Measurements from ENCODE around the gene ZNF705A. TPM values are rescaled to one million over a fixed set of nuclear protein-coding genes. Genes with fewer than 3 reads are reported as not detected.
"Not testable (repeated sequence)": the region's sequence is repeated elsewhere in the genome, so short reads cannot be mapped to it uniquely, and the experiment has no call there.

Gene ZNF705A
- total RNA-seq, 8 experiments from 2014 or later = 0.17 to 0.85 TPM; not detected in 6

DNA sequence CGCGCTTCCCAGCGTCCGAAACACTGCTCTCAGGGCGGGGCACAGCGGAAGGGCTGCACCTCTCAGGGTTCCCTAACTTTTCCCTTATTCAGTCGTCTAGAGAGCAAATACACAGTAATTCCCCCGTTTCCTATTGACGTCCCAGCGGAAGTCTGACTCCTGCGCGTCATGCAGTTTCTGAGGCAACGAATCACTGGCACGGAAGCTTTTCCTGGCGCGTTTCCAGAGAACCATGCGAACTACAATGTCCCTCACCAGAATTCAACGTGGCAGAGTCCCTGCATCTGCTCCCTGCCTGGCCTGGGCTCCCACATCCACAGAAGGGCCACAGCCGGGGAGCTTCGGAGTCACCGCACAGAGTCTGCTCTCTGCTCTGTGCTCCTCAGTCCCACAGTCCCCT, 64.6 kb downstream of the ZNF705A start:
- not testable (repeated sequence) for H3K27ac ChIP-seq; H3K4me1 ChIP-seq (replicated peaks in 1 of 2); H3K4me3 ChIP-seq; ATAC-seq (replicated peaks in 6 of 8)
- in situ Hi-C loops (cut with MboI; ENCODE audit: low pct_unique_long_range_greater_than_20kb in 2 of 9, low sequenced_read_pairs in 9 of 9, unreplicated experiment in 9 of 9) = loop anchor here in 1 of 9 experiments (25.0 kb wide), 1 partner anchor 109 kb away; the partner anchor contains the start of gene CLEC4A
- WGBS, 10 experiments = 20 to 96% (median 82%) methylated on average over 1 to 12 of the region's 21 CpGs; no CpG with 5 or more reads in 4 of the 10 experiments

DNA sequence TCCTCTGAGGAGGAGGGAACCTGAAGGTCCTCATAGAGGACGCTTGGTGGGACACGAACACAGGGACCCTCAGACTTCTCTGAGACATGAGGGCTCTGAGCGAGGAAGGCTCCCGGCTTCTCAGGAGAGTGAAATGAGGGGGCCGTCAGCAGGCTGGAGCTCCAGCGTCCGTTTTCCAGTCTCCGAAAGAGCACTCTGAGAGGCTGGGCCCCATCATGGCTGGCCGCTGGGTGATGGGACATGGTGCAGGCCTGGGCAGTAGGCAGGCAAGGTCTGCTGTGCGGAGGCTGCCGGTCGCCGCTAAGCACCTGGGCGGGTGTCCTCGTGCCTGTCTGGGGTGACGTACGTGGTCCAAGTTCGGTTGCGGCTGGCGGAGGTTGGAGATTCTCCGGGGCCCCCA, 65.0 kb downstream of the ZNF705A start:
- 94 to 97% methylated on average over 10 to 15 of the region's 21 CpGs; no CpG with 5 or more reads in 8 of the 10 experiments for WGBS, 10 experiments
- not testable (repeated sequence) for ATAC-seq (replicated peaks in 6 of 8); H3K4me3 ChIP-seq; H3K27ac ChIP-seq; H3K4me1 ChIP-seq (replicated peaks in 1 of 2)
- in situ Hi-C loops (cut with MboI; ENCODE audit: low pct_unique_long_range_greater_than_20kb in 2 of 9, low sequenced_read_pairs in 9 of 9, unreplicated experiment in 9 of 9) = loop anchor here in 1 of 9 experiments (25.0 kb wide), 1 partner anchor 110 kb away; the partner anchor contains the start of gene CLEC4A

DNA sequence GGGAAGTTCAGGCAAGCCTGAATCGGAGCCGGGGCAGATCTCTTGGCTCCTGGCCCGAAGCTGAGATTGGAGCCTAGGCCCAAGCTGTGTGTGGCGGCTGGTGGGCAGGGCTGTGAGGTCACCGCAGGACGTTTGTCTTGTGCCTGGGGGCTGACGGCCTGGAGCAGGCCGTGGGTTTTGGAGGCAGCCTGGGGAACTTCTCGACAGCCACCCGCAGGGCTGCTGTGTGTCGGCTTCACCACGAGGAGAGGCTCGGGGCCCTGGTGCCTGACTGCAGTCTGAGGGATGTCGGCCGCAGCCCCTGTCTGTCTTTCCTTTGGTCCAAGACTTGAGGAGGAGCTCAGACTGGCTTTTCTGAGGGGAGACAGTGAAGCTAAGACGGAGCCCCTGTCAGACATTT, 65.5 kb downstream of the ZNF705A start:
- H3K4me1 ChIP-seq (replicated peaks in 1 of 2); H3K4me3 ChIP-seq; H3K27ac ChIP-seq; ATAC-seq (replicated peaks in 6 of 8): not testable (repeated sequence)
- 88% methylated on average over 1 of the region's 16 CpGs; no CpG with 5 or more reads in 9 of the 10 experiments for WGBS, 10 experiments
- in situ Hi-C loops (cut with MboI; ENCODE audit: low pct_unique_long_range_greater_than_20kb in 2 of 9, low sequenced_read_pairs in 9 of 9, unreplicated experiment in 9 of 9) = loop anchor here in 1 of 9 experiments (25.0 kb wide), 1 partner anchor 110 kb away; the partner anchor contains the start of gene CLEC4A

DNA sequence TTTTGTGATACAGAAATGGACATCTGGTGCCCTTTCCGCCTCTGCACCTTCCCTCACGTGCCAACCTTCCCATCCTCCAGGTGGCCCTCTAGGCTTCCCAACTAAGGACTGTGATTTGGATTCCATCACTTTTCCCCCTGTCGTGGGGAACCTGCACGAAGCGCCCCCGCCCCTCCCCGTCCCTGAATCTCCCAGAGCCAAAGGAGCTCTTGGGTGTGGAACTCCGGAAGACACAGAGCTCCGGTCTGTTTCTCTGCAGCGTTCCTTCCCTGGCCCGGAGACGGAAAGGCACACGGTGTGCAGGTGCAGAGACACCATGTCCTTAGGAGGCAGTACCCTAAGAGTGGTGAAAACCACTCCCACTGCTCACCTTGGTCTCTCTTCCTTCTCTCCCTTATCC, 66.8 kb downstream of the ZNF705A start:
- H3K4me3 ChIP-seq; H3K27ac ChIP-seq; ATAC-seq (replicated peaks in 6 of 8); H3K4me1 ChIP-seq (replicated peaks in 1 of 2): not testable (repeated sequence)
- in situ Hi-C loops (cut with MboI; ENCODE audit: low pct_unique_long_range_greater_than_20kb in 2 of 9, low sequenced_read_pairs in 9 of 9, unreplicated experiment in 9 of 9) = loop anchor here in 1 of 9 experiments (25.0 kb wide), 1 partner anchor 111 kb away; the partner anchor contains the start of gene CLEC4A
- WGBS, 10 experiments = 61 to 93% (median 92%) methylated on average over 3 to 5 of the region's 13 CpGs; no CpG with 5 or more reads in 7 of the 10 experiments

DNA sequence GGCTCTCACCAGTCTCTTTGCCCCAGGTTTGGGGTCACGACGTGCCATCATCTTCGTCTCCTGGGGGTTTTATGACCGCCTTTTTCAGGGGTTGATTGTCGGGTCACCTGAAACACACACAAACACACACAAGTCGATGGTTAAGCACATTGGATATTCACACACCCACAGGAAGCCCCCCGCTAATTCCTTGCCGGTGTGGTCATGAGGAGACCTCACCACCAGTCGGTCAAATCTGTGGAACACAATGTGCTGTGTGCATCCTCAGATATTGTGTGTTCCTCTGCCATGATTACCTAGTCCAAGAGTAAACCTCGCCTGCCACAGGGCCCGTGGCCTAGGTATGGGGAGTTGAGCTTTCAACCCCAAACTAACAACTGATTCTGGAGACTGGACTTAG, 68.0 kb downstream of the ZNF705A start:
- not testable (repeated sequence) for H3K27ac ChIP-seq; H3K4me1 ChIP-seq (replicated peaks in 1 of 2); H3K4me3 ChIP-seq; ATAC-seq (replicated peaks in 6 of 8)
- WGBS, 10 experiments = 100% methylated on average over 1 of the region's 11 CpGs; no CpG with 5 or more reads in 9 of the 10 experiments
- in situ Hi-C loops (cut with MboI; ENCODE audit: low pct_unique_long_range_greater_than_20kb in 2 of 9, low sequenced_read_pairs in 9 of 9, unreplicated experiment in 9 of 9) = loop anchor here in 1 of 9 experiments (25.0 kb wide), 1 partner anchor 112 kb away; the partner anchor contains the start of gene CLEC4A

DNA sequence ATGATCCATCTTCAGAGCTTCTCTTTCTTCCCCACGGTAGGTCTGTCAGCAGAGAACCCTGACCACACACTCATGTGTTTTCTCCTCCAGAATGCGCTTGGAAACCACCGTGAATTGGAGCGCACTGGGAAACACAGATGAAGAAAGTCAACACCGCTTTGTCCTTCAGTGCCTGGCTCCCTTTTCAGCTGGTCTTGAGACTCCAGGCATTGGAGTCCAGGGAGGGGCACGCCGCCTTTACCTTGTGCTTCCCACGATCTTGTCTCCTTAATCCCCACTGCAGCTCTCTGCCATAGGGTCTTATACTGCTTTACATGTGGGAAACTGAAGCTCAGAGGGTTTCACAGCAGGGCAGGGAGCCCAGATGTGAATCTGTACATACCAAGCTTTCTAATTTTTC, 69.5 kb downstream of the ZNF705A start:
- no peak overlapping the region for H3K4me3 ChIP-seq
- in situ Hi-C loops (cut with MboI; ENCODE audit: low pct_unique_long_range_greater_than_20kb in 2 of 9, low sequenced_read_pairs in 9 of 9, unreplicated experiment in 9 of 9) = no loop called here
- no peak overlapping the region for H3K27ac ChIP-seq
- no peaks in the 10 kb centered on the region for H3K4me1 ChIP-seq (replicated peaks in 1 of 2)
- ATAC-seq (replicated peaks in 6 of 8) = no peak
- 0 to 100% (median 86%) methylated on average over 1 to 8 of the region's 8 CpGs; no CpG with 5 or more reads in 1 of the 10 experiments for WGBS, 10 experiments

DNA sequence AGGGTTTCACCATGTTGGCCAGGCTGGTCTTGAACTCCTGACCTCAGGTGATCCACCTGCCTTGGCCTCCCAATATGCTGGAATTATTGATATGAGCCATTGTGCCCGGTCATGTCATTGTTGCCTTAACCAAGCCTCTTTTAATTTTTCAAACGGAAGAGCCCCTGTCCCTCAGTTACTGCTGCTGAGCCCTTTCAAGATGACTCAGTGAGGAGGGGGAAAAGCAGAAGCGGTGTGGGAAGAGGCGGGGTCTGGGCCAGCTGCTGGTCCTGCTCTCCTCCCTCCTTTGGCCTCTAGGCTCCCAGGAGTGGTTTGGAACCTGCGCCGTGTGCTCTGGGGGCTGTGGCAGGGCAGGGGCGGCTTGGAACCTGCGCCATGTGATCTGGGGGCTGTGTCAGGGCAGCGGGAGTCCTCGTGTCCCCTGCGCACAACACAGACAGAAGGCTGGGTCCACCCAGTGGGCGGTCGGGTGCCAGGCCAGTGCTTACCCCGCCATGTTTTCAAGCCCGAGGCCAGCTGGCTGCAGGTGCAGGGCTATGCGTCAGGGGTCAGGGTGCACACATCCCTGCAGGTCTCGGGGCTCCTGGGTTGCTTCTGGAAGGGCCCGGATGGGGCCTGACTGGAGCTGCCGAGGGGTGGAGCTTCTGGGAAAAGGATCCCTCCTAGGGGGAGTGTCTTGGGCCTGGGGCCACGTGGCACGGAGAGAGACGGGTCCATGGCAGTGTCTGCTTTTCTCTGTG, 70.3 kb downstream of the ZNF705A start, which contains the start of gene FAM90A1:
Gene FAM90A1, minus strand, starts transcription at position 627 of the 740 bp plus-strand sequence. CDS start 2,786 bp downstream, outside the sequence.
- H3K4me3 ChIP-seq; ATAC-seq (replicated peaks in 6 of 8); in situ Hi-C loops (cut with MboI; ENCODE audit: low pct_unique_long_range_greater_than_20kb in 2 of 9, low sequenced_read_pairs in 9 of 9, unreplicated experiment in 9 of 9); H3K27ac ChIP-seq; H3K4me1 ChIP-seq (replicated peaks in 1 of 2): not testable (repeated sequence)
- WGBS, 10 experiments = 0 to 100% (median 76%) methylated on average over 1 to 8 of the region's 22 CpGs; no CpG with 5 or more reads in 7 of the 10 experiments

DNA sequence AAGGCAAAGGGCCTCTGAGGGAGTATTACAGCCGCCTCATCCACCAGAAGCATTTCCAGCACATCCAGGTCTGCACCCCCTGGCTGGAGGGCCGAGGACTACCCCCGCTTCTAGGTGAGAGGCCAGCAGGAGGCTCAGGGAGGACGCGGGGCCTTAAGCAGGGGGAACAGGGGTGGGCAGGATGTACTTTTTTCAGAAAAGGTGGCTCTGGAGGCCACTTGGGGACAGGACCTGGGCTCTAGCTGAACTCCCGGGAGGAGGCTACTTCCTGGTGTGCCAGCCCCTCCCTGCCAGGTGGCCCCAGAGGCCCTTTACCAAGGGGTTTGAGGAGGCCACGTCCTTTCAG, 70.9 kb downstream of the ZNF705A start:
- H3K4me3 ChIP-seq; H3K27ac ChIP-seq; in situ Hi-C loops (cut with MboI; ENCODE audit: low pct_unique_long_range_greater_than_20kb in 2 of 9, low sequenced_read_pairs in 9 of 9, unreplicated experiment in 9 of 9); ATAC-seq (replicated peaks in 6 of 8); H3K4me1 ChIP-seq (replicated peaks in 1 of 2): not testable (repeated sequence)
- 100% methylated on average over 1 of the region's 7 CpGs; no CpG with 5 or more reads in 9 of the 10 experiments for WGBS, 10 experiments

DNA sequence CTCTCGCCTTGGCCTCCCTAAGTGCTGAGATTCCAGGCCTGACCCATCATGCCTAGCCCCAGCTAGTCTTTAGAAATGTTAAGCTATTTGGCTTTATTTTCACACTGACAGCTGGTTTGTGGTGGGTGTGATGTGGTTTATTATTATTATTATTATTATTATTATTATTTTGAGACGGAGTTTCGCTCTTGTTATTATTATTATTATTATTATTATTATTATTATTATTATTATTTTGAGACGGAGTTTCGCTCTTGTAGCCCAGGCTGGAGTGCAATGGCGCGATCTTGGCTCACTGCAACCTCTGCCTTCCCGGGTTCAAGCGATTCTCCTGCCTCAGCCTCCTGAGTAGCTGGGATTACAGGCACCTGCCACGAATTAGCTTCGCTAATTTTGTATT, 71.8 kb downstream of the ZNF705A start:
- H3K27ac ChIP-seq; H3K4me1 ChIP-seq (replicated peaks in 1 of 2); in situ Hi-C loops (cut with MboI; ENCODE audit: low pct_unique_long_range_greater_than_20kb in 2 of 9, low sequenced_read_pairs in 9 of 9, unreplicated experiment in 9 of 9); H3K4me3 ChIP-seq; ATAC-seq (replicated peaks in 6 of 8): not testable (repeated sequence)
- WGBS, 10 experiments = 79 to 100% (median 89%) methylated on average over 2 to 5 of the region's 11 CpGs; no CpG with 5 or more reads in 6 of the 10 experiments

DNA sequence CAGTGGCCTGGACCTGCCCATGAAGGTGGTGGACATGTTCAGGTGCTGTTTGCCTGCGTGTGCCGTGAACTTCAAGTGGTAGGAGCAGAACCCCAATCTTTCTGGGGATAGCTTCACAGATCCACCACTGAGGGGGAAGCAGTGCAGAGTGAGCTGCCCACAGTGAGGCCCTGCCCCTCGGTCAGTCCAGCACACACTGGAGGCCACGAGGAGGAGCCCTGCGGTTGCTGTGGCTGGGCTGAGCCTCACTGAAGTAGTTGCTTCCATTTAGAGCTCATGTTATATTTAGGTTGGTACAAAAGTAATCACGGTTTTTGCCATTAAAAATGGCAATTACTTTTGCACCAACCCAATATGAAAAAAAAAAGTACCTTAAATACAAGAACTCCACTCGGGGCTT, 72.7 kb downstream of the ZNF705A start:
- ATAC-seq (replicated peaks in 6 of 8); H3K4me1 ChIP-seq (replicated peaks in 1 of 2); H3K27ac ChIP-seq; in situ Hi-C loops (cut with MboI; ENCODE audit: low pct_unique_long_range_greater_than_20kb in 2 of 9, low sequenced_read_pairs in 9 of 9, unreplicated experiment in 9 of 9); H3K4me3 ChIP-seq: not testable (repeated sequence)
- 66 to 80% methylated on average over 1 to 4 of the region's 7 CpGs; no CpG with 5 or more reads in 8 of the 10 experiments for WGBS, 10 experiments

Other genes starting within 250 kb of the ZNF705A start
- gene SLC2A3, start 220.8 kb upstream of the ZNF705A start, total RNA-seq = 100 to 1,000 TPM in 2 of 8 experiments, 10 to 100 TPM in 6; 10.3 to 110 (median 54.6) TPM
- gene FOXJ2, start 124.3 kb upstream of the ZNF705A start, total RNA-seq = 10 to 100 TPM in 2 of 8 experiments, 1 to 10 TPM in 6; 4.5 to 12.8 (median 7.9) TPM
- gene C3AR1, start 90.7 kb upstream of the ZNF705A start, total RNA-seq = 1 to 10 TPM in 1 of 8 experiments, under 1 TPM in 5, not detected in 2; 0.05 to 1.2 (median 0.14) TPM
- gene NECAP1, start 74.7 kb upstream of the ZNF705A start, total RNA-seq = 100 to 1,000 TPM in 1 of 8 experiments, 10 to 100 TPM in 7; 29.8 to 101 (median 58.3) TPM
- 1 to 10 TPM in 4 of 8 experiments, under 1 TPM in 4; 0.42 to 2.2 (median 1.0) TPM for gene CLEC4A, start 33.4 kb upstream of the ZNF705A start, total RNA-seq
- gene FAM90A1, start 70.6 kb downstream of the ZNF705A start, total RNA-seq = under 1 TPM; 0.31 to 0.93 (median 0.61) TPM